ENCODE measurements around the gene NMT1.

NMT1 gene

DNA sequence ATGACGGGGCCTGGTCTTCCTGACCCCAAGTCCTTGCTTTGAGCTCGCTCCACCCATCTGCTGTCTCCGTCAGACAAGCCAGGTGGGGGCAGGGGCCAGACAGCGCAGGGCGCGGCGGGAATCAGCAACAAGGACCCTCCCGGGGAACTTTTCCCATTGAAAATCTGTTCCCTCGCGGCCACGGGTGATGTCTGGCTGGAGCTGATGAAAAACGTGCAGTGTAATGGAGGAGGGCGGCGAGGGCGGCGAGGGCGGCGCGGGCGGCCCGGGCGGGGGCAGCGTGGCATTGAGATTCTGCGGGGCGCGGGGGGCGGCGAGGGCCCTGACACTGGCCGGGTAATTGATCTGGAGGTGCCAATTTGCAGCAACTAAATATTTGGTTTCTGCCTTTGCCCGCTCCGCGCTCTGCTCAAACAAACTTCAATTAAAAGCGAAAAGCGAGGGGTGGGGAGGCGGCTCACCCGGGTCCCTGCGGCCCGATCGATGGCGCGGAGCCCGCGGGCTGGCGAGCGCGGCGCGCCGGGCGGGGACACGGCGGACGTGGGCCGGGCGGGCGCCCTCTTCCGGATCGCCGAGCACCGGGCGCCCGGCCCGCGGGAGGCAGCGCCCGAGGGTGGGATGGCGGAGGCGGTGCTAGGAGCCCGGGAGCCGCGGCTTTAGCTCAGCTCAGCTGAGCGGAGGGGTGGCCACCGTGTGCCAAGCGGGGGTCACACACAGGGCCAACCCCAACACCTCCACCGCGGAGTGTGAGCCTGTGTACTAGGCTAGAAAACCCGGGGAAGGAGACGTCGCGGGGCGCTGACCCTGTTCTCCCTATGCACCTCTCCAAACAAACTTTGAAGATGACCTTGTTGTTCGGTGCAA is 42.0 kb upstream of the NMT1 start:
- peak overlapping the region; percentile 50 for H3K4me3 ChIP-seq (replicated peaks; ENCODE audit: low read depth, low read length)
- TF ChIP-seq, protein P1, sequence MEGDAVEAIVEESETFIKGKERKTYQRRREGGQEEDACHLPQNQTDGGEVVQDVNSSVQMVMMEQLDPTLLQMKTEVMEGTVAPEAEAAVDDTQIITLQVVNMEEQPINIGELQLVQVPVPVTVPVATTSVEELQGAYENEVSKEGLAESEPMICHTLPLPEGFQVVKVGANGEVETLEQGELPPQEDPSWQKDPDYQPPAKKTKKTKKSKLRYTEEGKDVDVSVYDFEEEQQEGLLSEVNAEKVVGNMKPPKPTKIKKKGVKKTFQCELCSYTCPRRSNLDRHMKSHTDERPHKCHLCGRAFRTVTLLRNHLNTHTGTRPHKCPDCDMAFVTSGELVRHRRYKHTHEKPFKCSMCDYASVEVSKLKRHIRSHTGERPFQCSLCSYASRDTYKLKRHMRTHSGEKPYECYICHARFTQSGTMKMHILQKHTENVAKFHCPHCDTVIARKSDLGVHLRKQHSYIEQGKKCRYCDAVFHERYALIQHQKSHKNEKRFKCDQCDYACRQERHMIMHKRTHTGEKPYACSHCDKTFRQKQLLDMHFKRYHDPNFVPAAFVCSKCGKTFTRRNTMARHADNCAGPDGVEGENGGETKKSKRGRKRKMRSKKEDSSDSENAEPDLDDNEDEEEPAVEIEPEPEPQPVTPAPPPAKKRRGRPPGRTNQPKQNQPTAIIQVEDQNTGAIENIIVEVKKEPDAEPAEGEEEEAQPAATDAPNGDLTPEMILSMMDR (IDR thresholded peaks at IDR 0.05; ENCODE audit: low read length, missing control alignments): no peak
- peak; percentile 44 for DNase-seq (ENCODE audit: low read depth)

DNA sequence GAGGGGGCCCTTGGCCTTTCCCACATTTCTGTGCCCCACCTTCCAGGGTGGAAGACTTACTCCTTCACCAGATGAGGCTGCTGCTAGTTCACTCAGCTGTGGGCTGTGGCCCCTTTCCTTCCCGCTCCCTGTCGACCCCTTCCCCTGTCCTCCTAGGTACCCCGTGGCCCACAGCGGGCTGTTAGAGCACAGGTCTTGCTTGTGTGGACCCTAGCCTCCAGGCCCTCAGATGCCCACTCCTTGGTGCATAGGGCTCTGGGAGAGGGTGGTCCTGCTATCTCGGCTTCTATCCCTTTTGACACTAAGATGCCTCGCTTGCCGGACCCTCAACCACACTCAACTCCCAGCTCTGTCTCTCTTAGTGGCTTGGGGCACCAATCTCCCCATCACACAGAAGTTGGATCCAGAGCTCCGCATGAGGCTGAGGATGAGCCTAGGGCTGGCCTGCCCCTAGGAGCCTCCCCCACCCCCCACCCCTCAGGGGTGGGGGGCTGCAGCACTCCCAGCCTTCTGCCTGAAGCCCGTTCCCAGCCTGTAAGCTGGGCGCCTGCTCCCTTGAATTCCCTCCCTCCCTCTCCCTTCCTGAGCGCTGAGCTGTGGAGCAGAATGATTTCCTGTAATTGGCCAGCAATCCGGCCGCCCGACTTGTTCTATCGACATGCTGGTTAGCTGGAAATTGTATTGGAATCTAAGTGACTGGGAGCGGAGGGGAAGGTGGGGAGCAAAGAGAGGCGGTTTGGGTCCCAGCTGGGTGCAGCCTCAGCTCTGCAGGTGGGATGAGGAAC is 40.6 kb upstream of the NMT1 start:
- peak; percentile 54 for DNase-seq (ENCODE audit: low read depth)
- TF ChIP-seq, protein P1 (IDR thresholded peaks at IDR 0.05; ENCODE audit: low read length, missing control alignments): no peak
- H3K4me3 ChIP-seq (replicated peaks; ENCODE audit: low read depth, low read length): no peak overlapping the region

DNA sequence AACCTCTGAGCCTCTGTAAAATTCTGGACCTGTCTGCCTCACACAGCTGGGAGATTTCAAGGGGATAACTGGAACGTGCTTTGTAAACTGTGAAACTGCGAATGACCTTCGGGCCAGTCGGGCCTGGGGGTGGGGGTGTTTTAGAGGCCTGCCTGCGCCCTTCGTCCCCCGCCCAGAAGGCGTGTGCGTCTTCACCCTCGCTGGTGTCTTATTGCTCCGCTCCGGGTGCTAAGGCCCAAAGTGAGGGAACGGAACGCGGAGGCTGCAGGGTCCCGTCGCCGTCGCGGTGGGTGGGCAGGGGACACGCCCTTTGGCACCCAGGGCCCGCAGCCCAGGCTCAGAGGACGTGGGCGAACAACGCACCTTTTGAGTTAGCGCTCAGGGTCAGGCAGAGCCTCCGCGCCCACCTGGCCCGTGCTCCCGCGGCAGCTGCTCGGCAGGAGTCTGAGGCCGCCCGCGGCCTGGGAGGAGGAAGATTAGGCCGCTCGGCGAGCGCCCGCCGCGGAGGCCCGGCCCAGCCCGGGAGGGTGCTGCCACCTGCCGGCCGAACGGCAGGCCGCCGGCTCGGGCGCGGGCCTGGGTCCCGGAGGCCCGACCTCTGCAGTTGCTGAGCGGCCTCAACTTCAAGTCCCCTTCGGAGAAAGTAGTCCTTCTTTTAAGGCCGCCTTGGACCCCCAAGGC is 39.4 kb upstream of the NMT1 start:
- TF ChIP-seq, protein P1 (IDR thresholded peaks at IDR 0.05; ENCODE audit: low read length, missing control alignments): peak; percentile 27
- DNase-seq (ENCODE audit: low read depth): peak; percentile 58
- peak overlapping the region; percentile 28 for H3K4me3 ChIP-seq (replicated peaks; ENCODE audit: low read depth, low read length)

DNA sequence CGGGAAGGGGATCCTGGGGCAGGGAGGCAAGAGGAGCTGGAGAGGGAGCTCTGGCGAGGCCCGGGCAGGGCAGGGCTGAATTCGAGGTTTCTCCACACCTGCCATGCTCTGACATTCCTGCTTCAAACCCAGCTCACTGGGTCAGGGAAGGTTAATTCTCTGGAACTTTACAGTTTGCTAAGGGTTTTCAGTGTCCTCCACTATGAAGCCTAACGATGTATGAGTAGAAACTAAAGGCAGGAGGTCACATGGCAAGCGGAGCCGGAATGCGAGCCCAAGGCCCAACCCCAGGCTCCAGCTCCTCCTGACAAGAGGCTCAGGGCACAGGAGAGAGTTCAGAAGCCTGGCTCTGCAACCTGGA is 38.8 kb upstream of the NMT1 start:
- no peak overlapping the region for H3K4me3 ChIP-seq (replicated peaks; ENCODE audit: low read depth, low read length)
- TF ChIP-seq, protein P1 (IDR thresholded peaks at IDR 0.05; ENCODE audit: low read length, missing control alignments): no peak
- DNase-seq (ENCODE audit: low read depth): no peak

DNA sequence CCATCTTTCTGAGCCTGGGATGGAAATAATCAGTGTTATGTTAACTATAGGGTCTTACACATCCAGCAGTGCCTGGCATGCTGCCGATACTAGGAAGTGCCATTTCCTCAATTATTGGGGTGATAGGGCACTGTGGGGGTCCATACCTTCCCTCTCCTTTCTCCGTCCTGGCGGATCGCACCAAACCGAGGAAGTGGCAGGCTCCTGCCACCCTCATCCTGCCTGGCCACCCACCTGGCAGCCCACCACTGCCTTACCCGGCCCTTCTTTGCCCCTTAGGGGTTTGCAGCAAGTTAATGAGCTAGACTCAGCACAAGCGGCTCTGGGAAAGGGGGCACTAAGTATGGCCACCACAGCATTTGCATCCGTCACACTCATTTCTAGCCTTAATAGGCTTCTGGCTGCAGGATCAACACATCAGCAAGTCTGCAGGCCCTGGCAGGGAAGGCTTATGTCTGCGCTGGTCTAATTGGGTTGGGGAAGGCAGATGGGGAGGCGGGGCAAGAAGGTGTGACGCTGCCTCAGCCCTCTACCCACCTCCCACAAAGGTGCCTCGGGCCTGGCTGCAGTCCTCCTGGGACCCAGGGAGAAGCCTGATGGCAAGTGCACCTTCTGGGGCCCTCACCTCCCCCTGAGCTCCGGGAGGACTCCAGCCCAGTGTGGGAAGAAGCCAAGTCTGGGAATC is 38.3 kb upstream of the NMT1 start:
- no peak for DNase-seq (ENCODE audit: low read depth)
- no peak overlapping the region for H3K4me3 ChIP-seq (replicated peaks; ENCODE audit: low read depth, low read length)
- TF ChIP-seq, protein P1 (IDR thresholded peaks at IDR 0.05; ENCODE audit: low read length, missing control alignments): no peak

DNA sequence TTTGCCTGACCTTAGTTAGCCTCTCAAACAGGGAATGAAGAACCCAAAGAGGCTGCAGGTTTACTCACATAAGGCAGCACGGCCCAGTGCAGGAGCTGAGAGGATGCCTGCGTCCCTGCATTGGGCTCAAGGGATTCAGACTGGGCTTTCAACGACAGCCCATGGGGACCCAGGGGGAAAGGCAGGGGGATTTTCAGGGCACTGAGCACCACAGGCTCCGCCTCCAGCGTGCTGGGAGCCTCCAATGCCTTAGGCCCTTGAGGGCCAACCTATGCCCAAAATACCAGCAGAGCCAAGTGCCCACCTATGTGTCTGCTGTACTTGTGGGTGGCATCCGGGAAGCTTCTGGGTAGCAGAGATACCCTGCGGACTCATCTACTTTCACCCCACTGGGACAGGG is 32.0 kb upstream of the NMT1 start:
- H3K4me3 ChIP-seq (replicated peaks; ENCODE audit: low read depth, low read length): no peak overlapping the region
- TF ChIP-seq, protein P1 (IDR thresholded peaks at IDR 0.05; ENCODE audit: low read length, missing control alignments): no peak

More for the DNA sequence above, 32.0 kb upstream of the NMT1 start:
- DNase-seq (ENCODE audit: low read depth): no peak

All from fibroblast of pulmonary artery (primary cell).